ENCODE measurements around the gene LYST.
"Not testable (repeated sequence)": the region's sequence is repeated elsewhere in the genome, so short reads cannot be mapped to it uniquely, and the experiment has no call there.

The LYST gene

GRCh38 chr1:235809688-235810397, 56.9 kb downstream of the LYST start:
- DNase-seq = no peak

- no peak for DNase-seq
These were observed 58.5 kb downstream of the LYST start for GRCh38 chr1:235808223-235808622.

DNA sequence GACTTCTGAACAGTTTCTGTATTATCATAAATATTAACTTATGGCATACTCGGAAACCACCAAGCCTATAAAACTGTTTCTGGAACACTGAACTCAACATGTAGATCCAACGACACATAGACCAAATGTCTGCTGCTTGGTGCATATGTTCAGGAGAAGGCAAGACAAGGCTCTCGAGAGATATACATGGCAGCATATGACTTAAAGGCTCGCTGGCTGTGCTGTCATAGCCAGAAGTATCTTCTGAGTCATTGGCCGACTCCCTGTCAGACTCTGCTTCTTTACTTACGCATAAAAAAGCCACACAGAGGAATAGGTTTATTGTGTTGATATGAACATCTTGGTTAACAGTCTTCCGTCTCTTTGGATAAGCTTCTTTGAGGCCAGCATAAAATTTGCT, 60.6 kb downstream of the LYST start:
- no peak for DNase-seq

GRCh38 chr1:235802573-235803346, 63.9 kb downstream of the LYST start:
- DNase-seq = no peak

- DNase-seq = no peak
These were observed 67.4 kb downstream of the LYST start for GRCh38 chr1:235799264-235799663.

- DNase-seq = no peak
These were observed 75.1 kb downstream of the LYST start for GRCh38 chr1:235791532-235792060.

DNA sequence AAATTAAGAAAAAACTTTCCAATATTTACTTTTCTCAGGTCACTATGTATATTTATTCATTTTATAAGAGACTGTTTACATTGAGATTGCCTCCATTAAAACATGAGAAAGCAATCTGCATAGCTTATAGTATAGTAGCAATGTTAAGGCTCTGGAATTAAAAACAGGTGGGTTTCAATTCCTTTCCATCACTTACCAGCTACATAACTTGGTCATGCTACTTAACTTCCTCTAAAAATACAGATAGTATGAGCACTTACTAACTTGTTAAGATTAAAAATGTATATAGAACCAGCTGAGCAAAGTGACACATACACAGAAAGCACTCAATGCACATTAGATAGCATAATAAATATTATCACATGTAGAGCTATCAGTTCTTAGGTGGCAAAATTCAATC, 76.6 kb downstream of the LYST start:
- DNase-seq = peak; percentile 3

DNA sequence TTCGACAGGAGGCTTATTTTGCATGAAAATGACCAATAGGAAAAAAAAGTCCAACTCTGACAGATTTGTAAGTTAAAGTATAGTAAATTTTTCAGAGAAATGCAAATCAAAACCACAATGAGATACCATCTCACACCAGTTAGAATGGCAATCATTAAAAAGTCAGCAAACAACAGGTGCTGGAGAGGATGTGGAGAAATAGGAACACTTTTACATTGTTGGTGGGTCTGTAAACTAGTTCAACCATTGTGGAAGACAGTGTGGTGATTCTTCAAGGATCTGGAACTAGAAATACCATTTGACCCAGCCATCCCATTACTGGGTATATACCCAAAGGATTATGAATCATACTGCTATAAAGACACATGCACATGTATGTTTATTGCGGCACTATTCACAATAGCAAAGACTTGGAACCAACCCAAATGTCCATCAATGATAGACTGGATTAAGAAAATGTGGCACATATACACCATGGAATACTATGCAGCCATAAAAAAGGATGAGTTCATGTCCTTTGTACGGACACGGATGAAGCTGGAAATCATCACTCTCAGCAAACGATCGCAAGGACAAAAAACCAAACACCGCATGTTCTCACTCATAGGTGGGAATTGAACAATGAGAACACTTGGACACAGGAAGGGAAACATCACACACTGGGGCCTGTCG, 80.3 kb downstream of the LYST start:
- DNase-seq = not testable (repeated sequence)

DNA sequence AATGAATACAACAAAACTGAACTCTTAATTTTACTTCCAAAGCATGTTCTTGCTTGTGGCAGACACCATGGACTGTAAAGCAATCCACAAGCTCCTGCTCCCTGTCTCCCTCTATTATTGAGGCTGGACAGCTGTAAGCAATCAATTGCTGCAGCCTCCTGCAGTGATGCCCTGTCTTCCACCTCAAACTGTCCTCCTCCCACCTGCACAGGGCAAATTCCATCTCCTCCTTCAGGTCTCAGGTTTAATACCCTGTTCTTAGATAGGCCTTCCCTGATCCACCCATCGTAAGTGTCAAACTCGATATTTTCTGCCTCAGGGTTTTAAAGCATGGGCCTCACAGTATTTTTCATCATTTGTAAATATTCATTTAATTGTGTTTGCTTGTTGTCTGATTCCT, 81.8 kb downstream of the LYST start:
- no peak for DNase-seq

DNA sequence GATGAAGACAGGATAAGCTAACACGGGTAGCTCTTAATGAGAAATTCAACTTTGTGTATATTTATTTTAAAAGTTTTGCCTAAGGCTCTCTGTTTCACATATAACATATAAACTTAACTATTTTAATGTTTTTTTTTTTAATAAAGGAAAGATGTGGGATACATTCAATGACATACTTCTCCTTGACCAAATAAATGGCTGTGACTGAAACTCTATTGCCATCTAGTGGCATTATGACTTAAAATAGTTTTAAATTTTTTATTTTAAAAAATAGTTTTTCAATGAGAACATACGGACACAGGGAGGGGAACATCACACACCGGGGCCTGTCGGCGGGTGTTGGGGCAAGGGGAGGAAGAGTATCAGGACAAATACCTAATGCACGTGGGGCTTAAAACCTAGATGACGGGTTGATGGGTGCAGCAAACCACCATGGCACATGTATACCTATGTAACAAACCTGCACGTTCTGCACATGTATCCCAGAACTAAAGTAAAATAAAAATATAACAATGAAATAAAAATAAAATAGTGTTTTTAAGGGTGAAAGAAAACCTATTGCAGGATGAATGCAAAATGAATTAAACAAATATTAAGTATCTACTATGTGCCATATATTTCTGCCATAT, 83.4 kb downstream of the LYST start:
- peak; percentile 72 for DNase-seq

GRCh38 chr1:235782601-235783000, 84.1 kb downstream of the LYST start:
- no peak for DNase-seq

DNA sequence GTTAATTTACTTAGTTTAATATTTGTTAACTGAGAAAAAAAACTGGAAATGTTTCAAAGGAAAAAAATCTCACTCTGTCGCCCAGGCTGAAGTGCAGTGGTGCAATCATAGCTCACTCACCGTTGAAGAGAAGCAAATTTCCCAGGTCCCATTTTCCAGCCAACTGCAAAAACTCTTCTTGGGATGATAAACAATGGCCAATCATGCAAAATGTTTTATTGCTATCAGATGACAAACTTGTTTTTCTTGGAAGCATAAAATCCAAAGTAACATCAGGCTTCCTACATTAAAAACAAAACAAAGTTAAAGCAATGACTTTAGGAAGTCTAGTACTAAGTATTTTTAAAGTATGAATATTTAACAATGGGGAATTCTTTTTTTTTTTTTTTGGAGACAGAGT, 84.9 kb downstream of the LYST start:
- no peak for DNase-seq

DNA sequence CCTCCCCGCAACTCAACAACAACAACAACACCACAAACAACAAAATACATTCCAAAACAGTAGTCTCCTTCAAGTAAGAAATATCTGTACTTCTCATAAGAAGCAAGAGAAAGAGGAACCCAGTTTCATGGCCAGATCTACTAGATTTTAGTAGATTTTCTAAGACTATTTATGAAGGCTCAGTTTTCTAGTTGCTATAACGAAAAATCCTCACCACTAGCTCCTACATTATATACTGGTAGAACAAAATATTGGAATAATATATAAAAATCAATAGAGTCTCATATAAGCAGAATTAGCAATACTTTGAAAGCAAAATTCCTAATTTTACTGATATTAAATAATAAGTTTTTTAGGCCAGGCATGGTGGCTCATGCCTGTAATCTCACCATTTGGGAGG, 86.9 kb downstream of the LYST start:
- DNase-seq = no peak

GRCh38 chr1:235776396-235776795, 90.3 kb downstream of the LYST start:
- DNase-seq = no peak

DNA sequence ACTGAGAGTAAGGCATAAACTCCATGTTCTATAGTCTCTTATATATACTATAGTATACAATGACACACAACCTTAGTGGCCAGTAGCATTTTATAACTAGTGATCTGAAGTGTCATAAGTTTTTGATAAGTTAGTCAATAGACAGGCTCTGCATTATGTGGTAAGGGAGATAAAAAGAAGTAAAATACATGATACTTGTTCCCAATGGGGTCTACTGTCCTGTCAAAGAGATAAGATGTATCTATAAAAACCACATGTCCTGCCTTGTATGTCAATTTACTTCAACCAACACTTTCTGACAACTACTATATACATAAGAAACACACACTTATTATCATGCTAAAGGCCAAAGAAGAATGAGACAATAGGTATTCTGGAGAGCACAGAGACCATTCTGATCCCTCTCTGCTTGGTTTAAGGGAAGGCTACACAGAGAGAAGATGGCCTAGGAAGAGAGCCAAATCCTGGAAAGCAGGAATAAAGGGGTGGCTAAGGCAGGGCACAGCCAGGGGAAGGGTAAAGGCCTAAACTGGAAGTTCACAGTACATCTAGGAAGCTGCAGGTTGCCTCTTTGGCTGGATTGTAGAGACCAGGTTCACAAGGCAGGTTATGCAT, 91.4 kb downstream of the LYST start:
- no peak for DNase-seq

GRCh38 chr1:235767795-235768194, 98.9 kb downstream of the LYST start:
- no peak for DNase-seq

- no peak for DNase-seq
These were observed 99.9 kb downstream of the LYST start for GRCh38 chr1:235766794-235767285.

DNA sequence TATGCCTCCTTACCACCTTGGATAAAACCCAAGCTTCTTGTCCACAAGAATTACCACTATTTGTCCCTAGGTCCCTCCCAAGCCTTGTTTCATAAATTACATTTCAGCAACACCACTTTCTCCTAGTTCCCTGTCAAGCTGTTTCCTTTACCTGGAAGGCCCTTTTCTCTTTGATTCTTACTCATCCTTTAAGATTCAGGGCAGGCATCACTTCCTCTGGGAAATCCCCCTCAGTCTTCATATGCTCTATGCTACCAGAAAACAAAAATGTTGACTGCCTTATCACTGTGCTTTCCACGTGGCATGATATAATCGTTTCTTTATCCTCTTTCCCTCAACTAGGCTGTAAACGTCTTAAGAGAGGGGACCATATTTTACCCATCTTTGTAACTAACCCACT, 102.7 kb downstream of the LYST start:
- no peak for DNase-seq

- DNase-seq = no peak
These were observed 107.4 kb downstream of the LYST start for GRCh38 chr1:235759336-235759735.

DNA sequence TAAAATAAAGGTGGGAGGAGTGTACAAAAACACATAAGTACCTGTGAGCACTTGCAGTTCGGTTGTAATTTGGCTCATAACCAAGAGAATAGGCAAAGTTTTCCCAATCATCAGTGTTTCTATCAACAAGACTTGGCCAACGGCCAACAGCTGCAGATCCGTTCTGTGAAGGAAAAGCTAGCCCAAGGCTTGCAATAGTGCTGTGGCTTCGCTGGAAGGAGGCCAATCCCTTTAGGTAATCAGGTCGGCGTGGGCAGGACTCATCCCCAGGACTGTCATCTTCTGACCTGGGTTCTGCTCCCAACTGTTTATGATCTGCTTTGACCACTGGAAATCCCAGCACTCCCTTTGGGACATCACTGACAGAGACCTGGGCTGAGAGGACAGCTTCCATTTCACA, 107.8 kb downstream of the LYST start:
- DNase-seq = peak; percentile 7

DNA sequence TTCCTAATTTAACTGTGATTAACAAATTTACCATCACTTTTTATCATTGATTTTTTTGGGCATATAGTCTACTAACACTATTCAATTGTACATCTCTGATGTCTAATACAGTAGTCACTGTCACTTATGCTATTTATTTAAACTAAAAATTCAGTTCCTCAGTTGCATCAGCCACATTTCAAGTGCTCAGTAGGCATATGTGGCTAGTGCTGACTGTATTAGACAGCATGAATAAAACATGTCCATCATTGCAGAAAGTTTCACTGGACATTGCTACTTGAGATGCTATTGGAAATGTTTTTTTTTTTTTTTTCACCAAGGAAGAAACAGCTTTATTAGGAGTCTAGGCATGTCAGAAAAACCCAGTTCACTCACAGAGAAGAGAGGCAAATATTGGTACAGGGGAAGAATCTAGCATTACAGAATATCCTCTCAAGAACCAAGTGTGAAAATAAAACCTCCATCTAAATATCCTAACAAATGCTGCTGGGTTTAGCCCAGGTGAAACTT, 109.1 kb downstream of the LYST start:
- DNase-seq = no peak

GRCh38 chr1:235754186-235754585, 112.5 kb downstream of the LYST start:
- not testable (repeated sequence) for DNase-seq

Measured in DMS53 (cell line).